ENCODE data around the gene USP3.
A peak's percentile ranks its signal among the peaks of the same experiment; 100 is the strongest.

GRCh38 chr15:63603516-63603915, 99.1 kb downstream of the USP3 start:
- TF ChIP-seq POLR2AphosphoS5 (IDR thresholded peaks at IDR 0.05; ENCODE audit: low read depth, low read length) (0 out of 2 replicates have a peak, but pooled peaks have one; percentile 16), POLR2A (IDR thresholded peaks at IDR 0.05; ENCODE audit: low read depth, low read length) (0 out of 2 replicates have a peak, but pooled peaks have one; percentile 25), TAF1 (IDR thresholded peaks at IDR 0.05; ENCODE audit: low read depth, low read length) (no peak), POU2F2 (IDR thresholded peaks at IDR 0.05; ENCODE audit: low read depth, low read length) (no peak), PAX5 (IDR thresholded peaks at IDR 0.05; ENCODE audit: insufficient read depth, low read length, severe bottlenecking) (no peak)

Data from GM12891 (cell line).